HEK293 (cell line): Measurements from ENCODE around the gene NAXE.
"Not testable (repeated sequence)": the region's sequence is repeated elsewhere in the genome, so short reads cannot be mapped to it uniquely, and the experiment has no call there.

ENCODE experiments used
- ATF2 ChIP-seq: fragments of 450-650 bp; formaldehyde crosslinking; IDR thresholded peaks from 2 replicates; pipeline ENCODE4 v1.5.1; 2016; ENCODE audit warnings: missing biosample characterization, missing genetic modification characterization, low read depth
- CTCF ChIP-seq: fragments of 450-650 bp; formaldehyde crosslinking; IDR thresholded peaks from 2 replicates; pipeline ENCODE4 v1.5.1; 2016; ENCODE audit warnings: missing biosample characterization, missing genetic modification characterization
- GLIS1 ChIP-seq: fragments of 450-650 bp; formaldehyde crosslinking; IDR thresholded peaks from 2 replicates; pipeline ENCODE4 v1.5.1; 2016; ENCODE audit warnings: missing biosample characterization, missing genetic modification characterization
- KLF1 ChIP-seq: fragments of 450-650 bp; formaldehyde crosslinking; IDR thresholded peaks from 2 replicates; pipeline ENCODE4 v1.5.1; 2016; ENCODE audit warnings: missing biosample characterization, missing genetic modification characterization
- ZBTB49 ChIP-seq: fragments of 450-650 bp; formaldehyde crosslinking; IDR thresholded peaks from 2 replicates; pipeline ENCODE4 v1.5.1; 2016; ENCODE audit warnings: missing biosample characterization, missing genetic modification characterization, low read depth
- ZBTB7A ChIP-seq: fragments of 450-650 bp; formaldehyde crosslinking; IDR thresholded peaks from 2 replicates; pipeline ENCODE4 v1.5.1; 2016; ENCODE audit warnings: low read depth, missing biosample characterization, missing genetic modification characterization
- ZNF302 ChIP-seq: fragments of 450-650 bp; formaldehyde crosslinking; IDR thresholded peaks from 2 replicates; pipeline ENCODE4 v1.5.1; 2016; ENCODE audit warnings: missing biosample characterization, missing genetic modification characterization, low read depth
- ZNF707 ChIP-seq: fragments of 450-650 bp; formaldehyde crosslinking; IDR thresholded peaks from 2 replicates; pipeline ENCODE4 v1.5.1; 2016; ENCODE audit warnings: missing biosample characterization, missing genetic modification characterization
- ZNF747 ChIP-seq: fragments of 450-650 bp; formaldehyde crosslinking; IDR thresholded peaks from 2 replicates; pipeline ENCODE4 v1.5.1; 2016; ENCODE audit warnings: missing biosample characterization, missing genetic modification characterization
- ZSCAN30 ChIP-seq: fragments of 450-650 bp; IDR thresholded peaks from 2 replicates; pipeline ENCODE4 v1.5.1; 2018; ENCODE audit warnings: missing biosample characterization, mild to moderate bottlenecking, missing genetic modification characterization, moderate library complexity
- TF ChIP-seq, protein P1 (sequence below): fragments of 450-650 bp; formaldehyde crosslinking; IDR thresholded peaks from 2 replicates; pipeline ENCODE4 v1.5.1; 2016; ENCODE audit warnings: missing biosample characterization, missing genetic modification characterization
- TF ChIP-seq, protein P2 (sequence below): fragments of 450-650 bp; formaldehyde crosslinking; IDR thresholded peaks from 2 replicates; pipeline ENCODE4 v1.5.1; 2016; ENCODE audit warnings: missing biosample characterization, missing genetic modification characterization
- TF ChIP-seq, protein P3 (sequence below): fragments of 450-650 bp; formaldehyde crosslinking; IDR thresholded peaks from 2 replicates; pipeline ENCODE4 v1.5.1; 2016; ENCODE audit warnings: missing biosample characterization, missing genetic modification characterization

- not testable (repeated sequence) for TF ChIP-seq ZBTB7A (tag by site-specific recombination); CTCF (tag by site-specific recombination); ATF2 (tag by site-specific recombination); KLF1 (tag by site-specific recombination); ZNF302 (tag by site-specific recombination); ZNF707 (tag by site-specific recombination); ZSCAN30; ZNF747 (tag by site-specific recombination); ZBTB49 (tag by site-specific recombination); GLIS1 (tag by site-specific recombination)
- TF ChIP-seq, protein P1, sequence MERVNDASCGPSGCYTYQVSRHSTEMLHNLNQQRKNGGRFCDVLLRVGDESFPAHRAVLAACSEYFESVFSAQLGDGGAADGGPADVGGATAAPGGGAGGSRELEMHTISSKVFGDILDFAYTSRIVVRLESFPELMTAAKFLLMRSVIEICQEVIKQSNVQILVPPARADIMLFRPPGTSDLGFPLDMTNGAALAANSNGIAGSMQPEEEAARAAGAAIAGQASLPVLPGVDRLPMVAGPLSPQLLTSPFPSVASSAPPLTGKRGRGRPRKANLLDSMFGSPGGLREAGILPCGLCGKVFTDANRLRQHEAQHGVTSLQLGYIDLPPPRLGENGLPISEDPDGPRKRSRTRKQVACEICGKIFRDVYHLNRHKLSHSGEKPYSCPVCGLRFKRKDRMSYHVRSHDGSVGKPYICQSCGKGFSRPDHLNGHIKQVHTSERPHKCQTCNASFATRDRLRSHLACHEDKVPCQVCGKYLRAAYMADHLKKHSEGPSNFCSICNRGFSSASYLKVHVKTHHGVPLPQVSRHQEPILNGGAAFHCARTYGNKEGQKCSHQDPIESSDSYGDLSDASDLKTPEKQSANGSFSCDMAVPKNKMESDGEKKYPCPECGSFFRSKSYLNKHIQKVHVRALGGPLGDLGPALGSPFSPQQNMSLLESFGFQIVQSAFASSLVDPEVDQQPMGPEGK (tag by site-specific recombination) = not testable (repeated sequence)
- TF ChIP-seq, protein P2, sequence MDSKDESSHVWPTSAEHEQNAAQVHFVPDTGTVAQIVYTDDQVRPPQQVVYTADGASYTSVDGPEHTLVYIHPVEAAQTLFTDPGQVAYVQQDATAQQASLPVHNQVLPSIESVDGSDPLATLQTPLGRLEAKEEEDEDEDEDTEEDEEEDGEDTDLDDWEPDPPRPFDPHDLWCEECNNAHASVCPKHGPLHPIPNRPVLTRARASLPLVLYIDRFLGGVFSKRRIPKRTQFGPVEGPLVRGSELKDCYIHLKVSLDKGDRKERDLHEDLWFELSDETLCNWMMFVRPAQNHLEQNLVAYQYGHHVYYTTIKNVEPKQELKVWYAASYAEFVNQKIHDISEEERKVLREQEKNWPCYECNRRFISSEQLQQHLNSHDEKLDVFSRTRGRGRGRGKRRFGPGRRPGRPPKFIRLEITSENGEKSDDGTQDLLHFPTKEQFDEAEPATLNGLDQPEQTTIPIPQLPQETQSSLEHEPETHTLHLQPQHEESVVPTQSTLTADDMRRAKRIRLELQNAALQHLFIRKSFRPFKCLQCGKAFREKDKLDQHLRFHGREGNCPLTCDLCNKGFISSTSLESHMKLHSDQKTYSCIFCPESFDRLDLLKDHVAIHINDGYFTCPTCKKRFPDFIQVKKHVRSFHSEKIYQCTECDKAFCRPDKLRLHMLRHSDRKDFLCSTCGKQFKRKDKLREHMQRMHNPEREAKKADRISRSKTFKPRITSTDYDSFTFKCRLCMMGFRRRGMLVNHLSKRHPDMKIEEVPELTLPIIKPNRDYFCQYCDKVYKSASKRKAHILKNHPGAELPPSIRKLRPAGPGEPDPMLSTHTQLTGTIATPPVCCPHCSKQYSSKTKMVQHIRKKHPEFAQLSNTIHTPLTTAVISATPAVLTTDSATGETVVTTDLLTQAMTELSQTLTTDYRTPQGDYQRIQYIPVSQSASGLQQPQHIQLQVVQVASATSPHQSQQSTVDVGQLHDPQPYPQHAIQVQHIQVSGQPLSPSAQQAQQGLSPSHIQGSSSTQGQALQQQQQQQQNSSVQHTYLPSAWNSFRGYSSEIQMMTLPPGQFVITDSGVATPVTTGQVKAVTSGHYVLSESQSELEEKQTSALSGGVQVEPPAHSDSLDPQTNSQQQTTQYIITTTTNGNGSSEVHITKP (tag by site-specific recombination) = not testable (repeated sequence)
- TF ChIP-seq, protein P3, sequence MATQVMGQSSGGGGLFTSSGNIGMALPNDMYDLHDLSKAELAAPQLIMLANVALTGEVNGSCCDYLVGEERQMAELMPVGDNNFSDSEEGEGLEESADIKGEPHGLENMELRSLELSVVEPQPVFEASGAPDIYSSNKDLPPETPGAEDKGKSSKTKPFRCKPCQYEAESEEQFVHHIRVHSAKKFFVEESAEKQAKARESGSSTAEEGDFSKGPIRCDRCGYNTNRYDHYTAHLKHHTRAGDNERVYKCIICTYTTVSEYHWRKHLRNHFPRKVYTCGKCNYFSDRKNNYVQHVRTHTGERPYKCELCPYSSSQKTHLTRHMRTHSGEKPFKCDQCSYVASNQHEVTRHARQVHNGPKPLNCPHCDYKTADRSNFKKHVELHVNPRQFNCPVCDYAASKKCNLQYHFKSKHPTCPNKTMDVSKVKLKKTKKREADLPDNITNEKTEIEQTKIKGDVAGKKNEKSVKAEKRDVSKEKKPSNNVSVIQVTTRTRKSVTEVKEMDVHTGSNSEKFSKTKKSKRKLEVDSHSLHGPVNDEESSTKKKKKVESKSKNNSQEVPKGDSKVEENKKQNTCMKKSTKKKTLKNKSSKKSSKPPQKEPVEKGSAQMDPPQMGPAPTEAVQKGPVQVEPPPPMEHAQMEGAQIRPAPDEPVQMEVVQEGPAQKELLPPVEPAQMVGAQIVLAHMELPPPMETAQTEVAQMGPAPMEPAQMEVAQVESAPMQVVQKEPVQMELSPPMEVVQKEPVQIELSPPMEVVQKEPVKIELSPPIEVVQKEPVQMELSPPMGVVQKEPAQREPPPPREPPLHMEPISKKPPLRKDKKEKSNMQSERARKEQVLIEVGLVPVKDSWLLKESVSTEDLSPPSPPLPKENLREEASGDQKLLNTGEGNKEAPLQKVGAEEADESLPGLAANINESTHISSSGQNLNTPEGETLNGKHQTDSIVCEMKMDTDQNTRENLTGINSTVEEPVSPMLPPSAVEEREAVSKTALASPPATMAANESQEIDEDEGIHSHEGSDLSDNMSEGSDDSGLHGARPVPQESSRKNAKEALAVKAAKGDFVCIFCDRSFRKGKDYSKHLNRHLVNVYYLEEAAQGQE (tag by site-specific recombination) = not testable (repeated sequence)
Measured at GRCh38 chr1:156552937-156553336, 38.6 kb upstream of the NAXE start.
